SIG-M5 treated with dmso at 0.1 percent for 504 hours (cell line): ENCODE measurements around the gene ASCC1.
A peak's percentile ranks its signal among the peaks of the same experiment; 100 is the strongest.
"Not testable (repeated sequence)": the region's sequence is repeated elsewhere in the genome, so short reads cannot be mapped to it uniquely, and the experiment has no call there.

Source experiments
- DNase-seq: peaks from one replicate; lab custom pipeline; 2025; ENCODE audit not compliant: unreplicated experiment; lab: John Stamatoyannopoulos, UW

The ASCC1 gene

GRCh38 chr10:72133517-72133916 is 82.6 kb downstream of the ASCC1 start:
- DNase-seq, result peak; percentile 30

- DNase-seq, result no peak
Measured at GRCh38 chr10:72132854-72133253, 83.2 kb downstream of the ASCC1 start.

- no peak for DNase-seq
Measured at GRCh38 chr10:72127571-72127970, 88.5 kb downstream of the ASCC1 start.

GRCh38 chr10:72126872-72127232 is 89.2 kb downstream of the ASCC1 start:
- no peak for DNase-seq

- no peak for DNase-seq
Measured at GRCh38 chr10:72126184-72126871, 89.7 kb downstream of the ASCC1 start.

- no peak for DNase-seq
Measured at GRCh38 chr10:72124989-72125388, 91.1 kb downstream of the ASCC1 start.

- no peak for DNase-seq
Measured at GRCh38 chr10:72124381-72124780, 91.7 kb downstream of the ASCC1 start.

- DNase-seq, result no peak
Measured at GRCh38 chr10:72123616-72124015, 92.5 kb downstream of the ASCC1 start.

- DNase-seq, result no peak
Measured at GRCh38 chr10:72122221-72122620, 93.9 kb downstream of the ASCC1 start.

- no peak for DNase-seq
Measured at GRCh38 chr10:72121389-72121788, 94.7 kb downstream of the ASCC1 start.

- no peak for DNase-seq
Measured at GRCh38 chr10:72116372-72116771, 99.7 kb downstream of the ASCC1 start.

GRCh38 chr10:72114706-72115450 is 101.2 kb downstream of the ASCC1 start:
- no peak for DNase-seq

GRCh38 chr10:72110673-72111401 is 105.2 kb downstream of the ASCC1 start:
- DNase-seq, result no peak

GRCh38 chr10:72109636-72110157 is 106.4 kb downstream of the ASCC1 start:
- DNase-seq, result no peak

GRCh38 chr10:72108830-72109635 is 107.0 kb downstream of the ASCC1 start:
- no peak for DNase-seq

- DNase-seq, result not testable (repeated sequence)
Measured at GRCh38 chr10:72108004-72108370, 108.1 kb downstream of the ASCC1 start.

- peak; percentile 10 for DNase-seq
Measured at GRCh38 chr10:72107325-72108003, 108.6 kb downstream of the ASCC1 start.

- no peak for DNase-seq
Measured at GRCh38 chr10:72106896-72107295, 109.2 kb downstream of the ASCC1 start.

- DNase-seq, result no peak
Measured at GRCh38 chr10:72106154-72106849, 109.8 kb downstream of the ASCC1 start.

GRCh38 chr10:72105710-72106109 is 110.4 kb downstream of the ASCC1 start:
- no peak for DNase-seq
